PC-9 (cell line): ENCODE data around the gene PRKG1. TPM values are rescaled to one million over a fixed set of nuclear protein-coding genes. Genes with fewer than 3 reads are reported as not detected.

Source experiments
- BruUV-seq: library from RNA; stranded (reverse); fragments of 400-500 nt; replicated peaks from 2 replicates; lab custom pipeline; 2021; lab: Mats Ljungman, UMichigan
- CTCF ChIA-PET: fragments of 300-600 bp; sonication (Branson Sonifier 250); formaldehyde crosslinking; loops from one replicate; lab custom pipeline; 2022; ENCODE audit warnings: antibody characterized with exemption; lab: Charles Lee
- POLR2A ChIA-PET: fragments of 300-600 bp; sonication (Branson Sonifier 250); formaldehyde crosslinking; loops from one replicate; lab custom pipeline; 2022; ENCODE audit warnings: antibody characterized with exemption; ENCODE audit not compliant: unreplicated experiment; lab: Charles Lee
- DNase-seq, 2 experiments: peaks; one replicate each; pipeline versions ENCODE4 v3.0.0 to v3.0.0-alpha.2; 2015 to 2022; ENCODE audit warnings: mixed read lengths in 1 of 2
- H2AFZ ChIP-seq: fragments of 200-600 bp; sonication (generic); 2 replicates; pipeline ENCODE4 v1.8.1; 2017; ENCODE audit warnings: antibody characterized with exemption
- H3F3A ChIP-seq: fragments of 200-600 bp; sonication (generic); 2 replicates; pipeline ENCODE4 v1.8.1; 2017; ENCODE audit warnings: antibody characterized with exemption, mild to moderate bottlenecking, low read depth; ENCODE audit not compliant: insufficient read depth
- H3K27ac ChIP-seq: fragments of 200-600 bp; sonication (generic); 2 replicates; pipeline ENCODE4 v1.6.1; 2016; ENCODE audit warnings: mixed run types
- H3K27me3 ChIP-seq: fragments of 200-600 bp; sonication (generic); 2 replicates; pipeline ENCODE4 v1.6.1; 2016; ENCODE audit warnings: low read depth, mixed run types; ENCODE audit not compliant: insufficient read depth
- H3K36me3 ChIP-seq: fragments of 200-600 bp; sonication (generic); 2 replicates; pipeline ENCODE4 v1.6.1; 2016; ENCODE audit warnings: low read depth, mixed run types
- H3K4me1 ChIP-seq: fragments of 200-600 bp; sonication (generic); replicated peaks from 2 replicates; pipeline ENCODE4 v1.6.1; 2016; ENCODE audit warnings: mixed run types; ENCODE audit not compliant: insufficient read depth
- H3K4me2 ChIP-seq: fragments of 200-600 bp; sonication (generic); 2 replicates; pipeline ENCODE4 v1.6.1; 2017; ENCODE audit warnings: mixed run types
- H3K4me3 ChIP-seq: fragments of 200-600 bp; sonication (generic); 2 replicates; pipeline ENCODE4 v1.6.1; 2016; ENCODE audit warnings: mixed run types
- H3K79me2 ChIP-seq: fragments of 200-600 bp; sonication (generic); 2 replicates; pipeline ENCODE4 v1.6.1; 2017; ENCODE audit warnings: low read depth, mixed run types
- H3K9me2 ChIP-seq: fragments of 200-600 bp; sonication (generic); 2 replicates; pipeline ENCODE4 v1.8.1; 2017; ENCODE audit warnings: mild to moderate bottlenecking; ENCODE audit not compliant: insufficient read depth
- H3K9me3 ChIP-seq: fragments of 200-600 bp; sonication (generic); 2 replicates; pipeline ENCODE4 v1.8.1; 2016; ENCODE audit warnings: low read depth; ENCODE audit not compliant: insufficient read depth
- H4K20me1 ChIP-seq: fragments of 200-600 bp; sonication (generic); 2 replicates; pipeline ENCODE4 v1.8.1; 2017; ENCODE audit not compliant: insufficient read depth
- EZH2 ChIP-seq: fragments of 200-600 bp; sonication (generic); IDR thresholded peaks from 2 replicates; pipeline ENCODE4 v1.8.0; 2017; ENCODE audit warnings: antibody characterized with exemption, low read depth
- intact Hi-C: fragments of 100-400 bp; cut with micrococcal nuclease; formaldehyde crosslinking; loops from one replicate; pipeline ENCODE4 v1.10.0; 2022; ENCODE audit not compliant: unreplicated experiment
- total RNA-seq: library from RNA; stranded (reverse); gene quantifications from 2 replicates; pipeline ENCODE4 v1.2.3, GENCODE V29; 2021
- TF ChIP-seq, protein P1 (sequence below): fragments of 200-600 bp; sonication (generic); conservative IDR thresholded peaks from 2 replicates; pipeline ENCODE4 v1.6.1; 2017; ENCODE audit warnings: mixed run types, antibody characterized with exemption, mild to moderate bottlenecking, moderate library complexity

PRKG1 gene
- total RNA-seq, 1 experiment from 2014 or later: 0.70 TPM

DNA sequence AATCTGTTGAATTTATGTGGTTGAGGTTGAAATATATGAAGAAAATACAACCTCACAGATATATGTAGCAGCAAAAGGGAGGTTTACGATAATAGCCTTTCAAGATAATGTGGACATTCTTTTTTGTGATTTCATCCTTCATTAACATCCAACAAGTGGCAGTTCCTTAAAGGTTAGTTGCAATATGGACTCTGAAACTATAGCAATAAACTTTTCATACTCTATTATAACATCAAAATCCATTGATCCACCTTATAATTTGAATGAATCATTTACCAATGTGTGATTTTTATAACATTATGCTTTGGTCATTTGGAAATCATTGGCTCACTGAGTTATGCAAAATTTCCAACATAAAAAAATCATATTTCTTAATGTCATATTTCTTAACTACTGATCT lies 825.9 kb downstream of the PRKG1 start:
- BruUV-seq: no TSS peak
- Histone ChIP-seq H3K4me1 (no peaks in the 10 kb centered on the region), H4K20me1 (no peaks in the 10 kb centered on the region), H2AFZ (no peak overlapping the region), H3K36me3 (no peaks in the 10 kb centered on the region), H3K79me2 (no peaks in the 10 kb centered on the region), H3K4me2 (no peak overlapping the region), H3K4me3 (no peak overlapping the region), H3K9me2 (no peaks in the 10 kb centered on the region; the same call in 1 of the 2 replicates), H3K9me3 (no peaks in the 10 kb centered on the region), H3K27me3 (no peaks in the 10 kb centered on the region), H3K27ac (no peak overlapping the region), H3F3A (no peaks in the 10 kb centered on the region)
- no peak for TF ChIP-seq EZH2
- TF ChIP-seq, protein P1, sequence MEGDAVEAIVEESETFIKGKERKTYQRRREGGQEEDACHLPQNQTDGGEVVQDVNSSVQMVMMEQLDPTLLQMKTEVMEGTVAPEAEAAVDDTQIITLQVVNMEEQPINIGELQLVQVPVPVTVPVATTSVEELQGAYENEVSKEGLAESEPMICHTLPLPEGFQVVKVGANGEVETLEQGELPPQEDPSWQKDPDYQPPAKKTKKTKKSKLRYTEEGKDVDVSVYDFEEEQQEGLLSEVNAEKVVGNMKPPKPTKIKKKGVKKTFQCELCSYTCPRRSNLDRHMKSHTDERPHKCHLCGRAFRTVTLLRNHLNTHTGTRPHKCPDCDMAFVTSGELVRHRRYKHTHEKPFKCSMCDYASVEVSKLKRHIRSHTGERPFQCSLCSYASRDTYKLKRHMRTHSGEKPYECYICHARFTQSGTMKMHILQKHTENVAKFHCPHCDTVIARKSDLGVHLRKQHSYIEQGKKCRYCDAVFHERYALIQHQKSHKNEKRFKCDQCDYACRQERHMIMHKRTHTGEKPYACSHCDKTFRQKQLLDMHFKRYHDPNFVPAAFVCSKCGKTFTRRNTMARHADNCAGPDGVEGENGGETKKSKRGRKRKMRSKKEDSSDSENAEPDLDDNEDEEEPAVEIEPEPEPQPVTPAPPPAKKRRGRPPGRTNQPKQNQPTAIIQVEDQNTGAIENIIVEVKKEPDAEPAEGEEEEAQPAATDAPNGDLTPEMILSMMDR: no peak
- POLR2A ChIA-PET: no interaction called here
- intact Hi-C loops: no loop called here
- DNase-seq: no peak
- CTCF ChIA-PET: no interaction called here

GRCh38 chr10:51903675-51904074 lies 829.4 kb downstream of the PRKG1 start:
- Histone ChIP-seq H3F3A (no peaks in the 10 kb centered on the region), H3K4me1 (no peaks in the 10 kb centered on the region), H2AFZ (no peak overlapping the region), H3K79me2 (no peaks in the 10 kb centered on the region), H3K4me3 (no peak overlapping the region), H4K20me1 (no peaks in the 10 kb centered on the region), H3K4me2 (no peak overlapping the region), H3K36me3 (no peaks in the 10 kb centered on the region), H3K9me2 (no peaks in the 10 kb centered on the region; the same call in 1 of the 2 replicates), H3K9me3 (no peaks in the 10 kb centered on the region), H3K27ac (no peak overlapping the region), H3K27me3 (no peaks in the 10 kb centered on the region)
- intact Hi-C loops: no loop called here
- no TSS peak for BruUV-seq
- ChIA-PET POLR2A (no interaction called here), CTCF (no interaction called here)
- TF ChIP-seq, protein P1: no peak
- no peak for TF ChIP-seq EZH2
- DNase-seq: no peak

DNA sequence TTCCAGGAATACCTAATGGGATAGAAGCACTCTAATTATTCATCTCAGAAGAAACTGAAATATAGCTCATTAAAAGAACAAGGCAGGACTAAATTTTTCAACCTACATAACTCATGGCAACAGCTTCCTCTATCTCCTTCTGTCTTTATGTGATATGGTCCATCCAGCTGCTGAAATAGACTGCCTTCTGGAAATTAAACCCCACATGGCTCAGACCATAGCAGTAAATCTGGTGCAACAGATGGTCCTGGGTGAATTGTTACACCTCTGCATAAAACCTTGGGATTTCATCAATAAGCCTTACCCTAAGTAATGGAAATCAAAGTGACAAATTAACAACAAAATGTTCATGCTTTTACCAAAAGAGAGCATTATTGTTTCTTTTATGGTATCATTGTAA lies 830.7 kb downstream of the PRKG1 start:
- BruUV-seq: no TSS peak
- POLR2A ChIA-PET: no interaction called here
- H3K36me3 ChIP-seq: no peaks in the 10 kb centered on the region
- H4K20me1 ChIP-seq: no peaks in the 10 kb centered on the region
- intact Hi-C loops: no loop called here
- no peaks in the 10 kb centered on the region for H3K79me2 ChIP-seq
- H3K4me3 ChIP-seq: no peak overlapping the region
- H3F3A ChIP-seq: no peaks in the 10 kb centered on the region
- H3K27me3 ChIP-seq: no peaks in the 10 kb centered on the region
- no peaks in the 10 kb centered on the region for H3K4me1 ChIP-seq
- no peak overlapping the region for H3K27ac ChIP-seq
- TF ChIP-seq EZH2: no peak
- TF ChIP-seq, protein P1: no peak
- CTCF ChIA-PET: no interaction called here
- DNase-seq: no peak
- H2AFZ ChIP-seq: no peak overlapping the region
- H3K9me3 ChIP-seq: no peaks in the 10 kb centered on the region
- H3K9me2 ChIP-seq: no peaks in the 10 kb centered on the region; the same call in 1 of the 2 replicates
- no peak overlapping the region for H3K4me2 ChIP-seq
